Suprapubic skin (tissue), 4 donors: ENCODE measurements around the gene KRT33A. TPM values are rescaled to one million over a fixed set of nuclear protein-coding genes. Genes with fewer than 3 reads are reported as not detected.

Experiments
- DNase-seq, 2 donors: peaks; one replicate each; pipeline ENCODE4 v3.0.0-alpha.2; 2019; ENCODE audit warnings: low spot score in 2 of 2
- H3K27ac ChIP-seq: fragments of 200-600 bp; sonication (generic); one replicate; pipeline ENCODE4 v1.5.1; 2019
- H3K27me3 ChIP-seq: fragments of 200-600 bp; sonication (generic); one replicate; pipeline ENCODE4 v1.5.1; 2019
- H3K36me3 ChIP-seq: fragments of 200-600 bp; sonication (generic); one replicate; pipeline ENCODE4 v1.5.1; 2019
- H3K4me1 ChIP-seq: fragments of 200-600 bp; sonication (generic); one replicate; pipeline ENCODE4 v1.5.1; 2019
- H3K4me3 ChIP-seq: fragments of 200-600 bp; sonication (generic); one replicate; pipeline ENCODE4 v1.5.1; 2019; ENCODE audit warnings: mild to moderate bottlenecking
- H3K9me3 ChIP-seq: fragments of 200-600 bp; sonication (generic); one replicate; pipeline ENCODE4 v1.5.1; 2019
- EP300 ChIP-seq: sonication (generic); formaldehyde crosslinking; IDR thresholded peaks from one replicate; pipeline ENCODE4 v1.6.1; 2017; ENCODE audit warnings: antibody characterized with exemption
- POLR2A ChIP-seq, 2 donors: fragments of 450-650 bp; IDR thresholded peaks; one replicate each; pipeline ENCODE4 v1.6.1; 2017; ENCODE audit warnings: antibody characterized with exemption in 2 of 2, mild to moderate bottlenecking in 2 of 2, moderate library complexity in 2 of 2
- POLR2AphosphoS5 ChIP-seq, 3 donors: sonication (generic); formaldehyde crosslinking; IDR thresholded peaks; one replicate each; pipeline ENCODE4 v1.6.1; 2017; ENCODE audit warnings: antibody characterized with exemption in 3 of 3
- WGBS: methylation state at CpG from one replicate; pipeline ENCODE4 v1.1.5; 2018; 5-methylcytosine and 5-hydroxymethylcytosine counted together
- total RNA-seq, 4 donors: library from RNA; depleted of rRNA; stranded (reverse); fragments of >200 nt; gene quantifications; one replicate each; pipeline ENCODE4 v1.1.0, GENCODE V29; 2016
- TF ChIP-seq, protein P1 (sequence below), 2 donors: fragments of 200-600 bp in 1 of 2; fragments of 450-650 bp in 1 of 2; sonication (generic) in 1 of 2; IDR thresholded peaks; one replicate each; pipeline ENCODE4 v1.5.1; 2016 to 2019; ENCODE audit warnings: antibody characterized with exemption in 2 of 2, mild to moderate bottlenecking in 1 of 2, moderate library complexity in 1 of 2

KRT33A gene
- total RNA-seq, 4 donors from 2014 or later, result 1.2 to 144 (median 8.3) TPM

- no peaks in the 10 kb centered on the region for H3K9me3 ChIP-seq
- no peaks in the 10 kb centered on the region for H3K36me3 ChIP-seq
- no peak within 1 kb of the TSS for H3K27ac ChIP-seq
- peaks cover 8% of the 10 kb centered on the region for H3K27me3 ChIP-seq
- DNase-seq, result no peak
- H3K4me3 ChIP-seq, result no peak within 1 kb of the TSS
- 79% methylated on average over 9 of the region's 24 CpGs for WGBS
- TF ChIP-seq EP300, result no peak
- H3K4me1 ChIP-seq, result no peaks in the 10 kb centered on the region
Measured at GRCh38 chr17:41315204-41315794, 35.3 kb downstream of the KRT33A start, which contains the start of gene KRTAP17-1. Gene KRTAP17-1, minus strand, starts transcription at chr17:41315710. Its CDS starts 60 bp downstream, at chr17:41315650.

- H3K36me3 ChIP-seq, result no peaks in the 10 kb centered on the region
- H3K27me3 ChIP-seq, result peaks cover 12% of the 10 kb centered on the region
- H3K27ac ChIP-seq, result no peak overlapping the region
- peaks cover 15% of the 10 kb centered on the region for H3K4me1 ChIP-seq
- H3K4me3 ChIP-seq, result no peak overlapping the region
- WGBS, result 92% methylated on average over 1 of the region's 1 CpG
- no peak for TF ChIP-seq POLR2AphosphoS5 (IDR thresholded peaks at IDR 0.05)
- TF ChIP-seq, protein P1, sequence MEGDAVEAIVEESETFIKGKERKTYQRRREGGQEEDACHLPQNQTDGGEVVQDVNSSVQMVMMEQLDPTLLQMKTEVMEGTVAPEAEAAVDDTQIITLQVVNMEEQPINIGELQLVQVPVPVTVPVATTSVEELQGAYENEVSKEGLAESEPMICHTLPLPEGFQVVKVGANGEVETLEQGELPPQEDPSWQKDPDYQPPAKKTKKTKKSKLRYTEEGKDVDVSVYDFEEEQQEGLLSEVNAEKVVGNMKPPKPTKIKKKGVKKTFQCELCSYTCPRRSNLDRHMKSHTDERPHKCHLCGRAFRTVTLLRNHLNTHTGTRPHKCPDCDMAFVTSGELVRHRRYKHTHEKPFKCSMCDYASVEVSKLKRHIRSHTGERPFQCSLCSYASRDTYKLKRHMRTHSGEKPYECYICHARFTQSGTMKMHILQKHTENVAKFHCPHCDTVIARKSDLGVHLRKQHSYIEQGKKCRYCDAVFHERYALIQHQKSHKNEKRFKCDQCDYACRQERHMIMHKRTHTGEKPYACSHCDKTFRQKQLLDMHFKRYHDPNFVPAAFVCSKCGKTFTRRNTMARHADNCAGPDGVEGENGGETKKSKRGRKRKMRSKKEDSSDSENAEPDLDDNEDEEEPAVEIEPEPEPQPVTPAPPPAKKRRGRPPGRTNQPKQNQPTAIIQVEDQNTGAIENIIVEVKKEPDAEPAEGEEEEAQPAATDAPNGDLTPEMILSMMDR (IDR thresholded peaks at IDR 0.05), result no peak
- TF ChIP-seq POLR2A (IDR thresholded peaks at IDR 0.05), result no peak
- TF ChIP-seq EP300, result no peak
- no peak for DNase-seq
- H3K9me3 ChIP-seq, result no peaks in the 10 kb centered on the region
Measured at GRCh38 chr17:41311111-41311510, 39.5 kb downstream of the KRT33A start.

DNA sequence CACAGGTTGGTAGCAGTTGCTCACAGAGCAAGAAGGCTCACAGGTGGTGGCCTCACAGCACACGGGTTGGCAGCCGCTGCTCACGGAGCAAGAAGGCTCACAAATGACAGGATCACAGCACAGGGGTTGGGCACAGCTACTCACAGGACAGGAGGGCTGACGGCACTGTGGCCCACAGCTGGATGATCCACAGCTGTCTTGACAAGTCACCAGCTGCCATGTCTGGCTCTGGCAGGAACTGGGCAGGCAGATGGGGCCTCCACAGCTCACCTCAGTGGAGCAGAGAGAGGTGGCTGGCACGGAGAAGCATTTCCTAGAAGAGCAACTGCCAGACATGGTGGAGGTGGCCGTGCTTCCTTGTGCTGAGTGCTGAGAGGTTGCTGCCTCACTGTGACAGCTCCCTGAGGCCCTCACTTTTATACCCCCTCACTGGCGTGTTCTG, 41.7 kb downstream of the KRT33A start, which contains the start of gene KRTAP16-1:
Gene KRTAP16-1, minus strand, starts transcription at position 392 of the 442 bp plus-strand sequence. Its CDS starts 56 bp downstream, at position 336.
- H3K27ac ChIP-seq, result peak within 1 kb of the TSS; percentile 14
- no peaks in the 10 kb centered on the region for H3K9me3 ChIP-seq
- H3K4me1 ChIP-seq, result peaks cover 15% of the 10 kb centered on the region
- DNase-seq, result peak in 1 of 2 donors; percentile 57
- TF ChIP-seq, protein P1 (IDR thresholded peaks at IDR 0.05), result no peak
- TF ChIP-seq EP300 (no peak), POLR2AphosphoS5 (IDR thresholded peaks at IDR 0.05) (no peak), POLR2A (IDR thresholded peaks at IDR 0.05) (no peak)
- H3K36me3 ChIP-seq, result no peaks in the 10 kb centered on the region
- 27% methylated on average over 7 of the region's 7 CpGs for WGBS
- no peak within 1 kb of the TSS for H3K4me3 ChIP-seq
- H3K27me3 ChIP-seq, result peaks cover 4% of the 10 kb centered on the region

GRCh38 chr17:41308251-41308917, 42.2 kb downstream of the KRT33A start:
- Histone ChIP-seq H3K36me3 (no peaks in the 10 kb centered on the region), H3K9me3 (no peaks in the 10 kb centered on the region), H3K4me1 (peaks cover 15% of the 10 kb centered on the region), H3K4me3 (no peak overlapping the region), H3K27me3 (peaks cover 4% of the 10 kb centered on the region), H3K27ac (peak overlapping the region; percentile 14)
- TF ChIP-seq POLR2A (IDR thresholded peaks at IDR 0.05) (no peak), EP300 (no peak), POLR2AphosphoS5 (IDR thresholded peaks at IDR 0.05) (no peak)
- TF ChIP-seq, protein P1 (IDR thresholded peaks at IDR 0.05), result no peak
- 16% methylated on average over 10 of the region's 10 CpGs for WGBS
- DNase-seq, result peak; percentile 67 to 79

GRCh38 chr17:41307647-41308046, 43.0 kb downstream of the KRT33A start:
- Histone ChIP-seq H3K9me3 (no peaks in the 10 kb centered on the region), H3K27ac (no peak overlapping the region), H3K4me3 (no peak overlapping the region), H3K36me3 (no peaks in the 10 kb centered on the region), H3K4me1 (peaks cover 20% of the 10 kb centered on the region), H3K27me3 (peaks cover 4% of the 10 kb centered on the region)
- TF ChIP-seq EP300 (no peak), POLR2A (IDR thresholded peaks at IDR 0.05) (no peak), POLR2AphosphoS5 (IDR thresholded peaks at IDR 0.05) (no peak)
- TF ChIP-seq, protein P1 (IDR thresholded peaks at IDR 0.05), result no peak
- 73% methylated on average over 9 of the region's 9 CpGs for WGBS
- peak in 1 of 2 donors; percentile 50 for DNase-seq
